ENCODE data around the gene EPB41L5. TPM values are rescaled to one million over a fixed set of nuclear protein-coding genes. Genes with fewer than 3 reads are reported as not detected.
A peak's percentile ranks its signal among the peaks of the same experiment; 100 is the strongest.

Gene EPB41L5
- total RNA-seq, 6 experiments from 2014 or later, result 27.1 to 54.1 (median 43.3) TPM

DNA sequence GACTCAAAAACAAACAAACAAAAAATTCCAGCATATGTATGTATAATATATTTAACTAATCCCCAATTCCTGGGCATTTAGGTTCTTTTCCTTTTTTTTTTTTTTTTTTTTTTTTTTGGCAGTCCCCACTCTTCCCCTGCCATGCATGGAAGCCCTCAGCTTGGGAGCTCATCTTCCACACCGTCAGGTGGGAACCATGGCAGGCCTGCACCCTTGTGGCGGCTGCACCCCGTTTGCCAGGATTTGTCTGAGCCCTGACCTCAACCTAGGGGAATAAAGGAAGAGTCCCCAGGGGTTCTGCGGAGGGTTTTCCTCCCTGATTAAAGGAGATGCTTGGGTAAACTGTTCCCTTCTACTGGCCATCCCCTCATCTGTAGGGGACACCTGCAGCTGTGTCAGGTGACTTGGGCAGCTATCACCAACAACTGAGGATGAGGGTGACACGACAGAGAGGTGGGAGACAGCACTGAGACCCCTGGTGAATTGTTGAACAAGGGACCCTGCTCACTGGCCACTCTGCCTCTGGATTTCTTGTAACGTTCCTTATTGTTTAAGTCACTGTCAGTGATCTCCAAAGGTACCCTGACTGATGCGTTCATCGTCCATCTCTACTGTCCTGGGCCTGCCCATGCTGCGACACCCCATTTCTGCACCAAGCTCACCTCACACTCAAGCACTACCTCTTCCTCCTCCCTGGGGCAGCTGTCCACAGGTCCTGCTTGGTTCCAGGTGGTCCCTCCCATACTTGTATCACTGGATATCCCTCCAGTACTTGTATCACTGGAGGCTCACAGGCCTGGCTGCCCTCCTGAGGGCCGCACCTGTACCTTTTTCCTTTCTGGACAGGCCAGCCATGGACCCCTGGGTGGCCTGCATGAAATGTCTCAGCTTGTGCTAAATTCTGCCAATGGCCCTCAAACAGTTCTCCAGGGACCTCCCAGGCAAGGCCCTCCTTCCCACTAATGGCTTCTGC is 195.8 kb downstream of the EPB41L5 start:
- intact Hi-C loops (cut with DNase I), result no loop called here
- 87% methylated on average over 5 of the region's 10 CpGs for WGBS (ENCODE audit: insufficient coverage, low coverage, low lambda C conversion rate, missing lambda C conversion rate)
- H3K36me3 ChIP-seq, result no peaks in the 10 kb centered on the region
- ATAC-seq (no peak), DNase-seq (no peak)
- no peaks in the 10 kb centered on the region for H3K4me1 ChIP-seq
- H3K4me3 ChIP-seq, result no peak overlapping the region
- no peaks in the 10 kb centered on the region for H3K9me3 ChIP-seq
- no peak for TF ChIP-seq POLR2A (IDR thresholded peaks at IDR 0.05)
- TF ChIP-seq, protein P1, sequence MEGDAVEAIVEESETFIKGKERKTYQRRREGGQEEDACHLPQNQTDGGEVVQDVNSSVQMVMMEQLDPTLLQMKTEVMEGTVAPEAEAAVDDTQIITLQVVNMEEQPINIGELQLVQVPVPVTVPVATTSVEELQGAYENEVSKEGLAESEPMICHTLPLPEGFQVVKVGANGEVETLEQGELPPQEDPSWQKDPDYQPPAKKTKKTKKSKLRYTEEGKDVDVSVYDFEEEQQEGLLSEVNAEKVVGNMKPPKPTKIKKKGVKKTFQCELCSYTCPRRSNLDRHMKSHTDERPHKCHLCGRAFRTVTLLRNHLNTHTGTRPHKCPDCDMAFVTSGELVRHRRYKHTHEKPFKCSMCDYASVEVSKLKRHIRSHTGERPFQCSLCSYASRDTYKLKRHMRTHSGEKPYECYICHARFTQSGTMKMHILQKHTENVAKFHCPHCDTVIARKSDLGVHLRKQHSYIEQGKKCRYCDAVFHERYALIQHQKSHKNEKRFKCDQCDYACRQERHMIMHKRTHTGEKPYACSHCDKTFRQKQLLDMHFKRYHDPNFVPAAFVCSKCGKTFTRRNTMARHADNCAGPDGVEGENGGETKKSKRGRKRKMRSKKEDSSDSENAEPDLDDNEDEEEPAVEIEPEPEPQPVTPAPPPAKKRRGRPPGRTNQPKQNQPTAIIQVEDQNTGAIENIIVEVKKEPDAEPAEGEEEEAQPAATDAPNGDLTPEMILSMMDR (IDR thresholded peaks at IDR 0.05), result no peak
- no peaks in the 10 kb centered on the region for H3K27me3 ChIP-seq
- no peak overlapping the region for H3K27ac ChIP-seq

DNA sequence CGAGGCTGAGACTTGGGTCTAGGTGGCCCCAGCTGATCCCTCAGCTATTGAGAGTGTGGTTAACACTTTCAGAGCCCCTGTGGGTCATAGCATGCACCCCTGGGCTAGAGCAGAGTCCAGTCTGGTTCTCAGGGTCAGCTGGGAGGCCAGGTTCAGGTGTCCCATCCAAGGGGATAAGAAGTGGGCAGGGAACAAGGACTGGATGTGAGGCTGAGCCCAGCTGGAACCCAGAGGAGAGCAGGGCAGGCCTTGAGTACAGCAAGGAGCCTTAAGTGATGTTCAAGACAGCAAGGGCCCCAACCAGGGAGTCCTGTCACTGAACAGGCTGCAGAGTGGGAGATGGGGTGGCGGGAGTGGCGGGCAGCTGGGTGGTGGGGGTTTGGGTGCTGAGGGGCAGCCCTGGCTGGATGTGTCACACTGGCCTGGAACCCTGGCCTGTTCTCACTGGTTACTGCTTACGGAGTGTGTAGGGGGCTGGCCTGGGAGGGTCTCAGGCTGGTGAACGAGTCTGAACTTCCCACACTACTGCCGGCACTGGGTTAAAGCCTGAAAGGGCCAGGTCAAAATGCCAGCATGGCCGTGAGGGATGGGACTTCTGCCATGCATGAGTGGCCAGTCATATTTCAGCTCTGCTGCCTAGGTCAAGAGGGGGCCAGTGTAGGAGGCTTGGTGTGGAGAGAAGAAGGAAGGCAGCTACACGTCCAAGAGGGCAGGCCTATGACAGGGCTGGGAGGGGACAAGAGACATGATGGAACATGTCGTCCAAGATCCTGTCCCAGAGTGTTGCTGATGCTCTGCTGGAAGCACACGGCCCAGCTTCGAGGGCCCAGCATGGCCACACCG is 196.8 kb downstream of the EPB41L5 start:
- H3K27ac ChIP-seq, result no peak overlapping the region
- WGBS (ENCODE audit: insufficient coverage, low coverage, low lambda C conversion rate, missing lambda C conversion rate), result 83% methylated on average over 4 of the region's 12 CpGs
- H3K4me3 ChIP-seq, result no peak overlapping the region
- no peaks in the 10 kb centered on the region for H3K36me3 ChIP-seq
- TF ChIP-seq POLR2A (IDR thresholded peaks at IDR 0.05), result no peak
- TF ChIP-seq, protein P1 (IDR thresholded peaks at IDR 0.05), result no peak
- peak in 1 of 4 donors; percentile 20 for ATAC-seq
- no peaks in the 10 kb centered on the region for H3K27me3 ChIP-seq
- H3K9me3 ChIP-seq, result no peaks in the 10 kb centered on the region
- no peaks in the 10 kb centered on the region for H3K4me1 ChIP-seq
- no peak for DNase-seq
- intact Hi-C loops (cut with DNase I), result no loop called here

DNA sequence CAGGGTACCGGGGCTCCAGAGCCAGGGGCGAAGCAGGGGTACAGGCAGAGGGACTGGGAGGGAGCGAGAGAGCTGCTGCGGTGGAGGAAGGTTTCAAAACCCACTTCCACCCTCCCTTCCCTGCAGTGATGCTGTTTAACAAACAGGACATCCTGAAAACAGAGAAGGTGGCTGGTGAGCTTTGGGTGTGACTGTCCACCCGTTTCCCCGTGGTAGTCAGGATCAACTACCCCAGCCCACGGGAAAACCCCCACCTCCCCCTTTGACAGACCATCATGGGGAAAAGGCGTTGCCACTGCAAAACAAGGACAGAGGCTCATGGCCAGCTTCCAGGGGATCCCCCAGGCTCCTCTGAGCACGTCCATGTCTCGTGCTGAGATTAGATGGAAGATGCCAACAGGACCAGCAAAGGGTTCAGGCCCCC is 197.4 kb downstream of the EPB41L5 start:
- peak in 2 of 4 donors; percentile 29 to 33 for ATAC-seq
- intact Hi-C loops (cut with DNase I), result no loop called here

DNA sequence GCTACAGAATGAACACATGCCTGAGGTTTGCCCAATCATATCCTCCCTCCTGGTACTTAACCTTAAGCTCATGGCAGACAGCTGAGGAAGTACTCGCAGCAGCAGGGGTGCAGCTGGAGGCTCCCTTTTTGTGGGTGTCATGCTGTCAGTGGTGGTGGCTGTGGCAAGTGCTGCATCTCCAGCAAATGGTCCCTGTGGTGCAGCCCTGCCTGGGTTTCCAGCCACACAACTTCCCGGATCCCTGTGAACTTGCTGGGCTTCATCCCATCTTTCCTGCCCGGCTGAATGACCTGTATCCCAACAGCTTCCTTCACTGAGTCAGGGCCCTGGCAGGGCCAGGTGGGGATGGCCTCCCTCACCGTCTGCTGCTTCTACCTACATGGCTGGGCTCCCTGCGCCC is 205.3 kb downstream of the EPB41L5 start:
- no peaks in the 10 kb centered on the region for H3K9me3 ChIP-seq
- WGBS (ENCODE audit: insufficient coverage, low coverage, low lambda C conversion rate, missing lambda C conversion rate), result 100% methylated on average over 1 of the region's 5 CpGs
- intact Hi-C loops (cut with DNase I), result no loop called here
- H3K27ac ChIP-seq, result no peak overlapping the region
- peak in 1 of 3 donors; percentile 19 for DNase-seq
- peaks cover 0 to 6% (median 0%) of the 10 kb centered on the region in 4 donors for H3K4me1 ChIP-seq
- H3K27me3 ChIP-seq, result no peaks in the 10 kb centered on the region
- no peaks in the 10 kb centered on the region for H3K36me3 ChIP-seq
- ATAC-seq, result no peak
- no peak overlapping the region for H3K4me3 ChIP-seq
- TF ChIP-seq POLR2A (IDR thresholded peaks at IDR 0.05), result no peak
- TF ChIP-seq, protein P1 (IDR thresholded peaks at IDR 0.05), result no peak

More for the DNA sequence above, 197.4 kb downstream of the EPB41L5 start:
- H3K27me3 ChIP-seq, result no peaks in the 10 kb centered on the region
- TF ChIP-seq POLR2A (IDR thresholded peaks at IDR 0.05), result no peak
- TF ChIP-seq, protein P1 (IDR thresholded peaks at IDR 0.05), result no peak
- H3K36me3 ChIP-seq, result no peaks in the 10 kb centered on the region
- 45% methylated on average over 3 of the region's 10 CpGs for WGBS (ENCODE audit: insufficient coverage, low coverage, low lambda C conversion rate, missing lambda C conversion rate)
- no peaks in the 10 kb centered on the region for H3K4me1 ChIP-seq
- no peak overlapping the region for H3K27ac ChIP-seq
- H3K9me3 ChIP-seq, result no peaks in the 10 kb centered on the region
- no peak overlapping the region for H3K4me3 ChIP-seq
- no peak for DNase-seq

Measured in right lobe of liver (tissue), 6 donors.